Measurements from ENCODE around the gene LANCL2.

LANCL2 gene

GRCh38 chr7:55375237-55375636 lies 10.1 kb downstream of the LANCL2 start:
- Histone ChIP-seq H3K4me2 (ENCODE audit: low read length) (no peak overlapping the region), H3K4me3 (ENCODE audit: low read length) (no peak overlapping the region), H3K27ac (ENCODE audit: low read depth, low read length) (no peak overlapping the region), H2AK5ac (ENCODE audit: low read length) (no peak overlapping the region), H3K4me1 (ENCODE audit: control insufficient read depth, low read depth, low read length) (no peaks in the 10 kb centered on the region), H3K23ac (ENCODE audit: low read length) (no peak overlapping the region), H3K56ac (ENCODE audit: low read length) (no peak overlapping the region), H3K79me2 (ENCODE audit: control insufficient read depth, insufficient read depth, low read length) (no peaks in the 10 kb centered on the region), H4K5ac (ENCODE audit: low read length) (no peak overlapping the region), H3K36me3 (ENCODE audit: control insufficient read depth, insufficient read depth, low read length) (no peaks in the 10 kb centered on the region), H2BK120ac (ENCODE audit: low read depth, low read length) (no peak overlapping the region), H3K4ac (ENCODE audit: low read depth, low read length) (no peak overlapping the region), H3K18ac (ENCODE audit: low read length) (no peak overlapping the region), H3K79me1 (ENCODE audit: low read length) (peaks cover under 1% of the 10 kb centered on the region), H4K8ac (ENCODE audit: low read depth, low read length) (no peak overlapping the region), H3K27me3 (ENCODE audit: insufficient read depth, low read length, poor library complexity) (no peaks in the 10 kb centered on the region), H2BK5ac (ENCODE audit: low read length) (no peak overlapping the region), H2BK15ac (replicated peaks; ENCODE audit: low read depth) (no peak overlapping the region), H3K9ac (ENCODE audit: low read length) (no peak overlapping the region)
- WGBS (ENCODE audit: extremely low coverage, insufficient coverage, low lambda C conversion rate) = no CpG with 5 or more reads among the region's 4 CpGs
- peak; percentile 47 for DNase-seq

- Histone ChIP-seq H3K56ac (ENCODE audit: low read length) (no peak overlapping the region), H2BK15ac (replicated peaks; ENCODE audit: low read depth) (no peak overlapping the region), H3K4me3 (ENCODE audit: low read length) (no peak overlapping the region), H2AK5ac (ENCODE audit: low read length) (no peak overlapping the region), H2BK120ac (ENCODE audit: low read depth, low read length) (no peak overlapping the region), H3K4me1 (ENCODE audit: control insufficient read depth, low read depth, low read length) (no peaks in the 10 kb centered on the region), H3K79me1 (ENCODE audit: low read length) (peaks cover 2% of the 10 kb centered on the region), H2BK5ac (ENCODE audit: low read length) (no peak overlapping the region), H3K36me3 (ENCODE audit: control insufficient read depth, insufficient read depth, low read length) (no peaks in the 10 kb centered on the region), H3K4ac (ENCODE audit: low read depth, low read length) (no peak overlapping the region), H3K27me3 (ENCODE audit: insufficient read depth, low read length, poor library complexity) (no peaks in the 10 kb centered on the region), H3K18ac (ENCODE audit: low read length) (no peak overlapping the region), H4K5ac (ENCODE audit: low read length) (no peak overlapping the region), H4K8ac (ENCODE audit: low read depth, low read length) (no peak overlapping the region), H3K79me2 (ENCODE audit: control insufficient read depth, insufficient read depth, low read length) (no peaks in the 10 kb centered on the region), H3K9ac (ENCODE audit: low read length) (no peak overlapping the region), H3K4me2 (ENCODE audit: low read length) (no peak overlapping the region), H3K23ac (ENCODE audit: low read length) (no peak overlapping the region), H3K27ac (ENCODE audit: low read depth, low read length) (no peak overlapping the region)
- no peak for DNase-seq
- WGBS (ENCODE audit: extremely low coverage, insufficient coverage, low lambda C conversion rate) = no CpG with 5 or more reads among the region's 4 CpGs
Measured at GRCh38 chr7:55377162-55377817, 12.2 kb downstream of the LANCL2 start.

DNA sequence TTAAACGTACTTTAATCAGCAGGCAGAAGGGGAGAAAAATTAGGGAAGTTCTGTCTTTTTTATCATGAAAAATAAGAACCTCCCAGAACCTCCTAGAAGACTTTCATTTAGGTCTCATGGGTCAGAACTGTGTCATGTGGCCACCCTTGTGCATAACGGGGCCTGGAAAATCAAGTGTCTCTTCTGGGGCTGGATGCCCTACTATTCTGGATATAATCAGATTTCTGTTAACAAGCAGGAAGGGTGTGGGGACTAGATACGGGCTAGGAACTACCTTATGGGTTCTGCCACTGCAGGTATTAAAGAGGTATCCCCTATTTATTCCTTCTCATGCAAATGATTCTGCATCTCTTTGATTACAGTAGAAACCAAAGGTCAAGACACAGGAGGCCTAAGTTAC lies 14.1 kb downstream of the LANCL2 start:
- Histone ChIP-seq H3K18ac (ENCODE audit: low read length) (no peak overlapping the region), H3K4ac (ENCODE audit: low read depth, low read length) (no peak overlapping the region), H2BK15ac (replicated peaks; ENCODE audit: low read depth) (no peak overlapping the region), H3K4me2 (ENCODE audit: low read length) (no peak overlapping the region), H3K4me3 (ENCODE audit: low read length) (no peak overlapping the region), H3K56ac (ENCODE audit: low read length) (no peak overlapping the region), H4K5ac (ENCODE audit: low read length) (no peak overlapping the region), H4K8ac (ENCODE audit: low read depth, low read length) (no peak overlapping the region), H2AK5ac (ENCODE audit: low read length) (no peak overlapping the region), H2BK5ac (ENCODE audit: low read length) (no peak overlapping the region), H3K9ac (ENCODE audit: low read length) (no peak overlapping the region), H3K36me3 (ENCODE audit: control insufficient read depth, insufficient read depth, low read length) (no peaks in the 10 kb centered on the region), H3K27me3 (ENCODE audit: insufficient read depth, low read length, poor library complexity) (no peaks in the 10 kb centered on the region), H3K27ac (ENCODE audit: low read depth, low read length) (no peak overlapping the region), H3K79me2 (ENCODE audit: control insufficient read depth, insufficient read depth, low read length) (no peaks in the 10 kb centered on the region), H3K23ac (ENCODE audit: low read length) (no peak overlapping the region), H3K79me1 (ENCODE audit: low read length) (peaks cover 2% of the 10 kb centered on the region), H2BK120ac (ENCODE audit: low read depth, low read length) (no peak overlapping the region), H3K4me1 (ENCODE audit: control insufficient read depth, low read depth, low read length) (no peaks in the 10 kb centered on the region)
- WGBS (ENCODE audit: extremely low coverage, insufficient coverage, low lambda C conversion rate) = no CpG with 5 or more reads among the region's 3 CpGs
- no peak for DNase-seq

DNA sequence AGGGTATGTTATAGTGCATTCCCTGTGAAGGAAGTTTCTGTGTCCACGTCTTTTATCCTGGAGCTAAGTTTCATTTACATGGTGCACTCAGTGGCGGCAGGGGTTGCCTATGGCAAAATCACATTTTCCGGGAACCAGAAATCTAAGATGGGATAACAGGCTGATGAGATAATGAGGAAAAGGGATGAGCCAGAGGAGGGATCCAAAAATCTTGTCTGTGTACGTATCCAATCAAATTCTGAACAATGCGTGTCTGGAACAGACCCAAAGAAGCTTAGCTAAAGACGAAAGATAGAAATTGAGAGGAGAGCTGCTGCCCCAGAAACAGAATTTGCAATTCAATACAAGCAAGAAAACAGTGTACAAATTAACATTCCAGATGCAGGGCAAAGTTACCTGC lies 16.1 kb downstream of the LANCL2 start:
- no peak overlapping the region for H2BK15ac ChIP-seq (replicated peaks; ENCODE audit: low read depth)
- H3K79me2 ChIP-seq (ENCODE audit: control insufficient read depth, insufficient read depth, low read length) = no peaks in the 10 kb centered on the region
- no peak for DNase-seq
- no peak overlapping the region for H4K8ac ChIP-seq (ENCODE audit: low read depth, low read length)
- H4K5ac ChIP-seq (ENCODE audit: low read length) = no peak overlapping the region
- H2BK120ac ChIP-seq (ENCODE audit: low read depth, low read length) = no peak overlapping the region
- H3K18ac ChIP-seq (ENCODE audit: low read length) = no peak overlapping the region
- no peak overlapping the region for H2BK5ac ChIP-seq (ENCODE audit: low read length)
- H3K27ac ChIP-seq (ENCODE audit: low read depth, low read length) = no peak overlapping the region
- H3K4me1 ChIP-seq (ENCODE audit: control insufficient read depth, low read depth, low read length) = no peaks in the 10 kb centered on the region
- no CpG with 5 or more reads among the region's 6 CpGs for WGBS (ENCODE audit: extremely low coverage, insufficient coverage, low lambda C conversion rate)
- H3K23ac ChIP-seq (ENCODE audit: low read length) = no peak overlapping the region
- H2AK5ac ChIP-seq (ENCODE audit: low read length) = no peak overlapping the region
- no peak overlapping the region for H3K9ac ChIP-seq (ENCODE audit: low read length)
- H3K36me3 ChIP-seq (ENCODE audit: control insufficient read depth, insufficient read depth, low read length) = no peaks in the 10 kb centered on the region
- H3K4me3 ChIP-seq (ENCODE audit: low read length) = no peak overlapping the region
- H3K4me2 ChIP-seq (ENCODE audit: low read length) = no peak overlapping the region
- H3K79me1 ChIP-seq (ENCODE audit: low read length) = peaks cover 2% of the 10 kb centered on the region
- no peak overlapping the region for H3K56ac ChIP-seq (ENCODE audit: low read length)
- H3K27me3 ChIP-seq (ENCODE audit: insufficient read depth, low read length, poor library complexity) = no peaks in the 10 kb centered on the region
- no peak overlapping the region for H3K4ac ChIP-seq (ENCODE audit: low read depth, low read length)

GRCh38 chr7:55381696-55382095 lies 16.6 kb downstream of the LANCL2 start:
- no peak for DNase-seq
- H3K56ac ChIP-seq (ENCODE audit: low read length) = no peak overlapping the region
- H3K18ac ChIP-seq (ENCODE audit: low read length) = no peak overlapping the region
- no peak overlapping the region for H2BK15ac ChIP-seq (replicated peaks; ENCODE audit: low read depth)
- no CpG with 5 or more reads among the region's 5 CpGs for WGBS (ENCODE audit: extremely low coverage, insufficient coverage, low lambda C conversion rate)
- no peak overlapping the region for H3K9ac ChIP-seq (ENCODE audit: low read length)
- H2AK5ac ChIP-seq (ENCODE audit: low read length) = no peak overlapping the region
- H3K27me3 ChIP-seq (ENCODE audit: insufficient read depth, low read length, poor library complexity) = no peaks in the 10 kb centered on the region
- H3K4me1 ChIP-seq (ENCODE audit: control insufficient read depth, low read depth, low read length) = no peaks in the 10 kb centered on the region
- no peak overlapping the region for H3K27ac ChIP-seq (ENCODE audit: low read depth, low read length)
- peaks cover 2% of the 10 kb centered on the region for H3K79me1 ChIP-seq (ENCODE audit: low read length)
- H3K4me3 ChIP-seq (ENCODE audit: low read length) = no peak overlapping the region
- no peak overlapping the region for H4K8ac ChIP-seq (ENCODE audit: low read depth, low read length)
- H2BK120ac ChIP-seq (ENCODE audit: low read depth, low read length) = no peak overlapping the region
- no peak overlapping the region for H3K4me2 ChIP-seq (ENCODE audit: low read length)
- H3K79me2 ChIP-seq (ENCODE audit: control insufficient read depth, insufficient read depth, low read length) = peaks cover 1% of the 10 kb centered on the region
- no peak overlapping the region for H3K4ac ChIP-seq (ENCODE audit: low read depth, low read length)
- no peaks in the 10 kb centered on the region for H3K36me3 ChIP-seq (ENCODE audit: control insufficient read depth, insufficient read depth, low read length)
- no peak overlapping the region for H4K5ac ChIP-seq (ENCODE audit: low read length)
- H3K23ac ChIP-seq (ENCODE audit: low read length) = no peak overlapping the region
- H2BK5ac ChIP-seq (ENCODE audit: low read length) = no peak overlapping the region

- Histone ChIP-seq H3K18ac (ENCODE audit: low read length) (no peak overlapping the region), H3K27ac (ENCODE audit: low read depth, low read length) (no peak overlapping the region), H3K4ac (ENCODE audit: low read depth, low read length) (no peak overlapping the region), H2BK5ac (ENCODE audit: low read length) (no peak overlapping the region), H2BK15ac (replicated peaks; ENCODE audit: low read depth) (no peak overlapping the region), H2AK5ac (ENCODE audit: low read length) (no peak overlapping the region), H3K9ac (ENCODE audit: low read length) (no peak overlapping the region), H3K27me3 (ENCODE audit: insufficient read depth, low read length, poor library complexity) (no peaks in the 10 kb centered on the region), H3K4me2 (ENCODE audit: low read length) (no peak overlapping the region), H3K23ac (ENCODE audit: low read length) (no peak overlapping the region), H3K56ac (ENCODE audit: low read length) (no peak overlapping the region), H3K36me3 (ENCODE audit: control insufficient read depth, insufficient read depth, low read length) (no peaks in the 10 kb centered on the region), H3K79me1 (ENCODE audit: low read length) (peaks cover 2% of the 10 kb centered on the region), H4K8ac (ENCODE audit: low read depth, low read length) (no peak overlapping the region), H3K4me3 (ENCODE audit: low read length) (no peak overlapping the region), H2BK120ac (ENCODE audit: low read depth, low read length) (no peak overlapping the region), H4K5ac (ENCODE audit: low read length) (no peak overlapping the region), H3K4me1 (ENCODE audit: control insufficient read depth, low read depth, low read length) (no peaks in the 10 kb centered on the region), H3K79me2 (ENCODE audit: control insufficient read depth, insufficient read depth, low read length) (peaks cover 2% of the 10 kb centered on the region)
- DNase-seq = no peak
- no CpG with 5 or more reads among the region's 4 CpGs for WGBS (ENCODE audit: extremely low coverage, insufficient coverage, low lambda C conversion rate)
Measured at GRCh38 chr7:55382251-55382650, 17.1 kb downstream of the LANCL2 start.
